ENCODE data around the gene MYOCOS. TPM values are rescaled to one million over a fixed set of nuclear protein-coding genes. Genes with fewer than 3 reads are reported as not detected.

MYOCOS gene
- 0.09 TPM for polyA plus RNA-seq (2013)

- DNase-seq, result no peak
- no peaks in the 10 kb centered on the region for H3K9me3 ChIP-seq (ENCODE audit: control extremely low read depth in 1 of 5, control insufficient read depth in 4 of 5, insufficient read depth in 2 of 5, low read depth in 1 of 5, low read length in 4 of 5)
- H3K27me3 ChIP-seq (replicated peaks in 2 of 5; ENCODE audit: control insufficient read depth in 4 of 5, insufficient read depth in 5 of 5, low read length in 4 of 5), result no peaks in the 10 kb centered on the region
- no peaks in the 10 kb centered on the region for H3K4me1 ChIP-seq (ENCODE audit: control extremely low read depth in 1 of 4, control insufficient read depth in 4 of 4, insufficient read depth in 4 of 4, low read length in 3 of 4)
- POLR2A ChIA-PET, result no interaction called here
- CTCF ChIA-PET, result interaction anchor here (1.1 kb wide), 1 partner anchor 24 kb away, joined by 3 read pairs; no protein-coding TSS in a partner anchor
- H3K4me3 ChIP-seq (ENCODE audit: control insufficient read depth in 1 of 7, extremely low read depth in 1 of 7, insufficient read depth in 4 of 7, low read depth in 2 of 7, low read length in 6 of 7), result no peak within 1 kb of the TSS
- H3K36me3 ChIP-seq (ENCODE audit: control insufficient read depth in 4 of 4, insufficient read depth in 4 of 4, low read length in 3 of 4), result no peaks in the 10 kb centered on the region
- 91% methylated on average over 7 of the region's 7 CpGs for WGBS (ENCODE audit: insufficient coverage)
- H3K27ac ChIP-seq (ENCODE audit: insufficient read depth in 1 of 2, low read depth in 1 of 2, low read length in 2 of 2, poor library complexity in 1 of 2, severe bottlenecking in 2 of 2), result no peak within 1 kb of the TSS
These were observed at the start of gene MYOCOS for GRCh38 chr1:171622152-171622462. Gene MYOCOS (plus strand): TSS chr1:171622243. CDS start chr1:171623884, 1,641 bp downstream.

- 86% methylated on average over 1 of the region's 1 CpG for WGBS (ENCODE audit: insufficient coverage)
- H3K4me1 ChIP-seq (ENCODE audit: control extremely low read depth in 1 of 4, control insufficient read depth in 4 of 4, insufficient read depth in 4 of 4, low read length in 3 of 4), result no peaks in the 10 kb centered on the region
- H3K27ac ChIP-seq (ENCODE audit: insufficient read depth in 1 of 2, low read depth in 1 of 2, low read length in 2 of 2, poor library complexity in 1 of 2, severe bottlenecking in 2 of 2), result no peak overlapping the region
- ChIA-PET CTCF (no interaction called here), POLR2A (interaction anchor here (0.6 kb wide), 1 partner anchor 19 kb away, joined by 3 read pairs; no protein-coding TSS in a partner anchor)
- peaks cover 30 to 77% (median 53%) of the 10 kb centered on the region in 4 experiments for H3K36me3 ChIP-seq (ENCODE audit: control insufficient read depth in 4 of 4, insufficient read depth in 4 of 4, low read length in 3 of 4)
- no peaks in the 10 kb centered on the region for H3K9me3 ChIP-seq (ENCODE audit: control extremely low read depth in 1 of 5, control insufficient read depth in 4 of 5, insufficient read depth in 2 of 5, low read depth in 1 of 5, low read length in 4 of 5)
- no peaks in the 10 kb centered on the region for H3K27me3 ChIP-seq (replicated peaks in 2 of 5; ENCODE audit: control insufficient read depth in 4 of 5, insufficient read depth in 5 of 5, low read length in 4 of 5)
- DNase-seq, result no peak
- H3K4me3 ChIP-seq (ENCODE audit: control insufficient read depth in 1 of 7, extremely low read depth in 1 of 7, insufficient read depth in 4 of 7, low read depth in 2 of 7, low read length in 6 of 7), result no peak overlapping the region
These were observed 45.9 kb upstream of the MYOCOS start for GRCh38 chr1:171576144-171576543.

GRCh38 chr1:171581226-171581625 is 40.8 kb upstream of the MYOCOS start:
- Histone ChIP-seq H3K4me3 (ENCODE audit: control insufficient read depth in 1 of 7, extremely low read depth in 1 of 7, insufficient read depth in 4 of 7, low read depth in 2 of 7, low read length in 6 of 7) (no peak overlapping the region), H3K9me3 (ENCODE audit: control extremely low read depth in 1 of 5, control insufficient read depth in 4 of 5, insufficient read depth in 2 of 5, low read depth in 1 of 5, low read length in 4 of 5) (no peaks in the 10 kb centered on the region), H3K27me3 (replicated peaks in 2 of 5; ENCODE audit: control insufficient read depth in 4 of 5, insufficient read depth in 5 of 5, low read length in 4 of 5) (no peaks in the 10 kb centered on the region), H3K27ac (ENCODE audit: insufficient read depth in 1 of 2, low read depth in 1 of 2, low read length in 2 of 2, poor library complexity in 1 of 2, severe bottlenecking in 2 of 2) (no peak overlapping the region), H3K36me3 (ENCODE audit: control insufficient read depth in 4 of 4, insufficient read depth in 4 of 4, low read length in 3 of 4) (peaks cover 28 to 87% (median 58%) of the 10 kb centered on the region in 4 experiments), H3K4me1 (ENCODE audit: control extremely low read depth in 1 of 4, control insufficient read depth in 4 of 4, insufficient read depth in 4 of 4, low read length in 3 of 4) (no peaks in the 10 kb centered on the region)
- no peak for DNase-seq
- CTCF ChIA-PET, result interaction anchor here (0.9 to 1.5 kb wide), 3 partner anchors 22 to 85 kb away, joined by 3 read pairs; no protein-coding TSS in a partner anchor
- POLR2A ChIA-PET, result interaction anchor here (0.7 kb wide), 1 partner anchor 130 kb away, joined by 3 read pairs; no protein-coding TSS in a partner anchor
- no CpG with 5 or more reads among the region's 3 CpGs for WGBS (ENCODE audit: insufficient coverage)

GRCh38 chr1:171581766-171582165 is 40.3 kb upstream of the MYOCOS start:
- no peaks in the 10 kb centered on the region for H3K9me3 ChIP-seq (ENCODE audit: control extremely low read depth in 1 of 5, control insufficient read depth in 4 of 5, insufficient read depth in 2 of 5, low read depth in 1 of 5, low read length in 4 of 5)
- ChIA-PET CTCF (interaction anchor here (0.9 to 1.5 kb wide), 2 partner anchors 23 to 84 kb away, joined by 3 read pairs; no protein-coding TSS in a partner anchor), POLR2A (no interaction called here)
- H3K4me3 ChIP-seq (ENCODE audit: control insufficient read depth in 1 of 7, extremely low read depth in 1 of 7, insufficient read depth in 4 of 7, low read depth in 2 of 7, low read length in 6 of 7), result no peak overlapping the region
- no peaks in the 10 kb centered on the region for H3K27me3 ChIP-seq (replicated peaks in 2 of 5; ENCODE audit: control insufficient read depth in 4 of 5, insufficient read depth in 5 of 5, low read length in 4 of 5)
- peaks cover 28 to 84% (median 55%) of the 10 kb centered on the region in 4 experiments for H3K36me3 ChIP-seq (ENCODE audit: control insufficient read depth in 4 of 4, insufficient read depth in 4 of 4, low read length in 3 of 4)
- no peaks in the 10 kb centered on the region for H3K4me1 ChIP-seq (ENCODE audit: control extremely low read depth in 1 of 4, control insufficient read depth in 4 of 4, insufficient read depth in 4 of 4, low read length in 3 of 4)
- peak in 2 of 3 donors; percentile 9 to 18 for DNase-seq
- peak overlapping the region in 1 of 2 experiments; percentile 14 for H3K27ac ChIP-seq (ENCODE audit: insufficient read depth in 1 of 2, low read depth in 1 of 2, low read length in 2 of 2, poor library complexity in 1 of 2, severe bottlenecking in 2 of 2)

- CTCF ChIA-PET, result interaction anchor here (0.9 to 1.5 kb wide), 3 partner anchors 83 to 402 kb away, joined by 3 read pairs; no protein-coding TSS in a partner anchor
- peaks cover 30 to 85% (median 53%) of the 10 kb centered on the region in 4 experiments for H3K36me3 ChIP-seq (ENCODE audit: control insufficient read depth in 4 of 4, insufficient read depth in 4 of 4, low read length in 3 of 4)
These were observed 39.5 kb upstream of the MYOCOS start for GRCh38 chr1:171582589-171582988.

GRCh38 chr1:171583591-171584201 is 38.3 kb upstream of the MYOCOS start:
- POLR2A ChIA-PET, result no interaction called here
- peak overlapping the region in 1 of 2 experiments; percentile 28 for H3K27ac ChIP-seq (ENCODE audit: insufficient read depth in 1 of 2, low read depth in 1 of 2, low read length in 2 of 2, poor library complexity in 1 of 2, severe bottlenecking in 2 of 2)
- WGBS (ENCODE audit: insufficient coverage), result no CpG with 5 or more reads among the region's 1 CpG
- H3K4me3 ChIP-seq (ENCODE audit: control insufficient read depth in 1 of 7, extremely low read depth in 1 of 7, insufficient read depth in 4 of 7, low read depth in 2 of 7, low read length in 6 of 7), result no peak overlapping the region
- CTCF ChIA-PET, result interaction anchor here (1.2 kb wide), 1 partner anchor 400 kb away, joined by 3 read pairs; no protein-coding TSS in a partner anchor
- no peaks in the 10 kb centered on the region for H3K4me1 ChIP-seq (ENCODE audit: control extremely low read depth in 1 of 4, control insufficient read depth in 4 of 4, insufficient read depth in 4 of 4, low read length in 3 of 4)
- H3K9me3 ChIP-seq (ENCODE audit: control extremely low read depth in 1 of 5, control insufficient read depth in 4 of 5, insufficient read depth in 2 of 5, low read depth in 1 of 5, low read length in 4 of 5), result no peaks in the 10 kb centered on the region
- no peak for DNase-seq
- no peaks in the 10 kb centered on the region for H3K27me3 ChIP-seq (replicated peaks in 2 of 5; ENCODE audit: control insufficient read depth in 4 of 5, insufficient read depth in 5 of 5, low read length in 4 of 5)
- H3K36me3 ChIP-seq (ENCODE audit: control insufficient read depth in 4 of 4, insufficient read depth in 4 of 4, low read length in 3 of 4), result peaks cover 27 to 84% (median 55%) of the 10 kb centered on the region in 4 experiments

More at GRCh38 chr1:171582589-171582988, 39.5 kb upstream of the MYOCOS start:
- no peaks in the 10 kb centered on the region for H3K4me1 ChIP-seq (ENCODE audit: control extremely low read depth in 1 of 4, control insufficient read depth in 4 of 4, insufficient read depth in 4 of 4, low read length in 3 of 4)
- no CpG with 5 or more reads among the region's 2 CpGs for WGBS (ENCODE audit: insufficient coverage)
- H3K27ac ChIP-seq (ENCODE audit: insufficient read depth in 1 of 2, low read depth in 1 of 2, low read length in 2 of 2, poor library complexity in 1 of 2, severe bottlenecking in 2 of 2), result no peak overlapping the region
- no peak overlapping the region for H3K4me3 ChIP-seq (ENCODE audit: control insufficient read depth in 1 of 7, extremely low read depth in 1 of 7, insufficient read depth in 4 of 7, low read depth in 2 of 7, low read length in 6 of 7)
- DNase-seq, result no peak
- no peaks in the 10 kb centered on the region for H3K9me3 ChIP-seq (ENCODE audit: control extremely low read depth in 1 of 5, control insufficient read depth in 4 of 5, insufficient read depth in 2 of 5, low read depth in 1 of 5, low read length in 4 of 5)
- H3K27me3 ChIP-seq (replicated peaks in 2 of 5; ENCODE audit: control insufficient read depth in 4 of 5, insufficient read depth in 5 of 5, low read length in 4 of 5), result no peaks in the 10 kb centered on the region
- POLR2A ChIA-PET, result interaction anchor here (0.6 kb wide), 1 partner anchor 31 kb away, joined by 3 read pairs; no protein-coding TSS in a partner anchor

GRCh38 chr1:171585715-171586114 is 36.3 kb upstream of the MYOCOS start:
- Histone ChIP-seq H3K27me3 (replicated peaks in 2 of 5; ENCODE audit: control insufficient read depth in 4 of 5, insufficient read depth in 5 of 5, low read length in 4 of 5) (no peaks in the 10 kb centered on the region), H3K4me3 (ENCODE audit: control insufficient read depth in 1 of 7, extremely low read depth in 1 of 7, insufficient read depth in 4 of 7, low read depth in 2 of 7, low read length in 6 of 7) (no peak overlapping the region), H3K4me1 (ENCODE audit: control extremely low read depth in 1 of 4, control insufficient read depth in 4 of 4, insufficient read depth in 4 of 4, low read length in 3 of 4) (no peaks in the 10 kb centered on the region), H3K27ac (ENCODE audit: insufficient read depth in 1 of 2, low read depth in 1 of 2, low read length in 2 of 2, poor library complexity in 1 of 2, severe bottlenecking in 2 of 2) (no peak overlapping the region), H3K9me3 (ENCODE audit: control extremely low read depth in 1 of 5, control insufficient read depth in 4 of 5, insufficient read depth in 2 of 5, low read depth in 1 of 5, low read length in 4 of 5) (no peaks in the 10 kb centered on the region), H3K36me3 (ENCODE audit: control insufficient read depth in 4 of 4, insufficient read depth in 4 of 4, low read length in 3 of 4) (peaks cover 30 to 81% (median 57%) of the 10 kb centered on the region in 4 experiments)
- WGBS (ENCODE audit: insufficient coverage), result no CpG with 5 or more reads among the region's 9 CpGs
- CTCF ChIA-PET, result interaction anchor here (0.8 kb wide), 1 partner anchor 9 kb away, joined by 3 read pairs; no protein-coding TSS in a partner anchor
- POLR2A ChIA-PET, result no interaction called here
- no peak for DNase-seq

Measured in common myeloid progenitor, CD34-positive (primary cell).